Measurements from ENCODE around the gene PTPRK. TPM values are rescaled to one million over a fixed set of nuclear protein-coding genes. Genes with fewer than 3 reads are reported as not detected.

PTPRK gene
- polyA plus RNA-seq, 3 donors: 0.01 TPM; not detected in 2

DNA sequence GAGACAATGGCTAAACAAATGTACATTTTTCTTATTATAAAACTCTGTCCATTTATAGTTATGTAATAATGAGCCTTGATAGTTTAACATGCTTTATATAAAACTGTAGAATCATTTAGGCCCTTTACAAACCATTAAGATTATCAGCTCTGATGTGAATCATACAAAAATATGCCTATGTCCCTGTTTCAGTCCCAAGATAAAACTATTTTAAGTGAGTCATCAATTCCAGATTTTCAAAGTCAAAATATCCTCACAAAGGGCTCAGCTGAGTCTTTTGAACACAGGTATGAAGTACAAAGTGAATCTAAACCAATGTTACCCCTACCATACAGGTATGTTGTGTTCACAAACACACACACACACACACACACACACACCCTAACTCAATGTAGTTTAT is 88.0 kb downstream of the PTPRK start:
- DNase-seq: no peak
- no peak overlapping the region for H3K27ac Mint-ChIP-seq
- no peaks in the 10 kb centered on the region for H3K36me3 Mint-ChIP-seq
- TF ChIP-seq, protein P1, sequence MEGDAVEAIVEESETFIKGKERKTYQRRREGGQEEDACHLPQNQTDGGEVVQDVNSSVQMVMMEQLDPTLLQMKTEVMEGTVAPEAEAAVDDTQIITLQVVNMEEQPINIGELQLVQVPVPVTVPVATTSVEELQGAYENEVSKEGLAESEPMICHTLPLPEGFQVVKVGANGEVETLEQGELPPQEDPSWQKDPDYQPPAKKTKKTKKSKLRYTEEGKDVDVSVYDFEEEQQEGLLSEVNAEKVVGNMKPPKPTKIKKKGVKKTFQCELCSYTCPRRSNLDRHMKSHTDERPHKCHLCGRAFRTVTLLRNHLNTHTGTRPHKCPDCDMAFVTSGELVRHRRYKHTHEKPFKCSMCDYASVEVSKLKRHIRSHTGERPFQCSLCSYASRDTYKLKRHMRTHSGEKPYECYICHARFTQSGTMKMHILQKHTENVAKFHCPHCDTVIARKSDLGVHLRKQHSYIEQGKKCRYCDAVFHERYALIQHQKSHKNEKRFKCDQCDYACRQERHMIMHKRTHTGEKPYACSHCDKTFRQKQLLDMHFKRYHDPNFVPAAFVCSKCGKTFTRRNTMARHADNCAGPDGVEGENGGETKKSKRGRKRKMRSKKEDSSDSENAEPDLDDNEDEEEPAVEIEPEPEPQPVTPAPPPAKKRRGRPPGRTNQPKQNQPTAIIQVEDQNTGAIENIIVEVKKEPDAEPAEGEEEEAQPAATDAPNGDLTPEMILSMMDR (IDR thresholded peaks at IDR 0.05): no peak
- Histone ChIP-seq H4K20me1 (ENCODE audit: insufficient read depth, low read length) (no peaks in the 10 kb centered on the region), H3K27ac (ENCODE audit: low read depth in 1 of 2, low read length in 2 of 2) (no peak overlapping the region), H3K27me3 (ENCODE audit: control insufficient read depth in 2 of 2, insufficient read depth in 2 of 2, low read length in 2 of 2) (no peaks in the 10 kb centered on the region), H2AFZ (ENCODE audit: insufficient read depth, low read depth, low read length, poor library complexity, severe bottlenecking) (no peak overlapping the region), H3K36me3 (replicated peaks in 1 of 2; ENCODE audit: control insufficient read depth in 1 of 2, insufficient read depth in 2 of 2, low read length in 2 of 2) (no peaks in the 10 kb centered on the region), H3K79me2 (ENCODE audit: insufficient read depth, low read length) (no peaks in the 10 kb centered on the region), H3K4me1 (ENCODE audit: control insufficient read depth in 1 of 2, insufficient read depth in 2 of 2, low read length in 2 of 2) (no peaks in the 10 kb centered on the region), H3K4me2 (replicated peaks; ENCODE audit: extremely low read depth, low read length, poor library complexity, severe bottlenecking) (no peak overlapping the region), H3K4me3 (replicated peaks in 1 of 3; ENCODE audit: low read depth in 2 of 3, low read length in 3 of 3) (no peak overlapping the region), H3K9ac (ENCODE audit: insufficient read depth, low read length, poor library complexity, severe bottlenecking) (no peak overlapping the region), H3K9me3 (replicated peaks in 1 of 2; ENCODE audit: control insufficient read depth in 1 of 2, insufficient read depth in 1 of 2, low read length in 2 of 2) (peaks cover 0 to 4% of the 10 kb centered on the region in 2 donors)
- intact Hi-C loops (cut with micrococcal nuclease): no loop called here
- peaks cover 0 to 5% (median 2%) of the 10 kb centered on the region in 7 donors for H3K9me3 Mint-ChIP-seq
- no peaks in the 10 kb centered on the region for H3K4me1 Mint-ChIP-seq
- H3K27me3 Mint-ChIP-seq (ENCODE audit: low read depth in 3 of 3): peaks cover 0 to 1% (median 0%) of the 10 kb centered on the region in 3 donors
- H3K4me3 Mint-ChIP-seq: no peak overlapping the region

DNA sequence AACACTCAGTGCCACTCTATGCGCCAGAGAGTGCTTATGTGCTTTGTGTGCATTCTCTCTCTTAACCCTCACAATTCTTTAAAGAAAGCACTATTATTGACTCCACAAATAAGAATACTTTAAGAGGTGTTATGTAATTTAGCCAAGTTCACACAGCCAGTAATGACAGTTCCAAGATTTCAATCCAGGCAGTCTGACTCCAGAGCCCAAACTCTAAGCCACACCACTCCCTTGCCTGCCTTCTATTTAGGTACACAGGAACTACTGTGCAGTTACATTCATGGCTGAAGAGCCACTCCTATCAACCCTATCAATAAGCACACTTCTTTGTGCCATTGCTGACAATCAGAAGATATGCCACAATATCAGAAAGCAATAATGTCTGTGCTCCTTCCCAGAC is 93.3 kb downstream of the PTPRK start:
- H3K36me3 Mint-ChIP-seq: no peaks in the 10 kb centered on the region
- Histone ChIP-seq H3K4me3 (replicated peaks in 1 of 3; ENCODE audit: low read depth in 2 of 3, low read length in 3 of 3) (no peak overlapping the region), H4K20me1 (ENCODE audit: insufficient read depth, low read length) (no peaks in the 10 kb centered on the region), H3K9me3 (replicated peaks in 1 of 2; ENCODE audit: control insufficient read depth in 1 of 2, insufficient read depth in 1 of 2, low read length in 2 of 2) (no peaks in the 10 kb centered on the region), H3K9ac (ENCODE audit: insufficient read depth, low read length, poor library complexity, severe bottlenecking) (no peak overlapping the region), H3K4me2 (replicated peaks; ENCODE audit: extremely low read depth, low read length, poor library complexity, severe bottlenecking) (no peak overlapping the region), H3K27ac (ENCODE audit: low read depth in 1 of 2, low read length in 2 of 2) (no peak overlapping the region), H3K4me1 (ENCODE audit: control insufficient read depth in 1 of 2, insufficient read depth in 2 of 2, low read length in 2 of 2) (no peaks in the 10 kb centered on the region), H3K79me2 (ENCODE audit: insufficient read depth, low read length) (no peaks in the 10 kb centered on the region), H3K27me3 (ENCODE audit: control insufficient read depth in 2 of 2, insufficient read depth in 2 of 2, low read length in 2 of 2) (no peaks in the 10 kb centered on the region), H2AFZ (ENCODE audit: insufficient read depth, low read depth, low read length, poor library complexity, severe bottlenecking) (no peak overlapping the region), H3K36me3 (replicated peaks in 1 of 2; ENCODE audit: control insufficient read depth in 1 of 2, insufficient read depth in 2 of 2, low read length in 2 of 2) (no peaks in the 10 kb centered on the region)
- TF ChIP-seq, protein P1 (IDR thresholded peaks at IDR 0.05): no peak
- no peak for DNase-seq
- peaks cover 0 to 1% (median 0%) of the 10 kb centered on the region in 3 donors for H3K27me3 Mint-ChIP-seq (ENCODE audit: low read depth in 3 of 3)
- peaks cover 0 to 5% (median 0%) of the 10 kb centered on the region in 7 donors for H3K9me3 Mint-ChIP-seq
- no CpG with 5 or more reads among the region's 1 CpG for WGBS (ENCODE audit: insufficient coverage)
- intact Hi-C loops (cut with micrococcal nuclease): no loop called here
- no peak overlapping the region for H3K4me3 Mint-ChIP-seq
- no peaks in the 10 kb centered on the region for H3K4me1 Mint-ChIP-seq
- no peak overlapping the region for H3K27ac Mint-ChIP-seq

Measured in CD14-positive monocyte (primary cell).